ENCODE results near the gene TRAPPC14.

TRAPPC14 gene

DNA sequence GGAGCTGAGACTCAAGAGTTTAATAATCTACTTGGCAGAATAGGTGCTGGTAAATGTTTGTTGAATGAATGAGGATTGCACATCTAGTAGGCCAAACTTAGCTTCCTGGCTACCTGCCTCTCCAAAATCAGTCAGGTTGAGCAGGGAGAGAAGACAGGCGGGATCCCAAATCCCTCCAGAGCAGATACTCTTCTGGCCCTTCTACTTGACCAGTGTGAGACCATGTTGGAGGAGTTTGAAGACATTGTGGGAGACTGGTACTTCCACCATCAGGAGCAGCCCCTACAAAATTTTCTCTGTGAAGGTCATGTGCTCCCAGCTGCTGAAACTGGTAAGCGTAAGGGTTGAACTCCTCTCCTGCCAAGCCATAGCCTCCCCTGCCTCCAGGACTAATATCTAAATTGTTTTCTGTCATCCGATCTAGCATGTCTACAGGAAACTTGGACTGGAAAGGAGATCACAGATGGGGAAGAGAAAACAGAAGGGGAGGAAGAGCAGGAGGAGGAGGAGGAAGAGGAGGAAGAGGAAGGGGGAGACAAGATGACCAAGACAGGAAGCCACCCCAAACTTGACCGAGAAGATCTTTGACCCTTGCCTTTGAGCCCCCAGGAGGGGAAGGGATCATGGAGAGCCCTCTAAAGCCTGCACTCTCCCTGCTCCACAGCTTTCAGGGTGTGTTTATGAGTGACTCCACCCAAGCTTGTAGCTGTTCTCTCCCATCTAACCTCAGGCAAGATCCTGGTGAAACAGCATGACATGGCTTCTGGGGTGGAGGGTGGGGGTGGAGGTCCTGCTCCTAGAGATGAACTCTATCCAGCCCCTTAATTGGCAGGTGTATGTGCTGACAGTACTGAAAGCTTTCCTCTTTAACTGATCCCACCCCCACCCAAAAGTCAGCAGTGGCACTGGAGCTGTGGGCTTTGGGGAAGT, 34.0 kb downstream of the TRAPPC14 start:
- DNase-seq (ENCODE audit: low spot score): no peak

- DNase-seq (ENCODE audit: low spot score): no peak
Observed at GRCh38 chr7:100122568-100122967, 36.0 kb downstream of the TRAPPC14 start.

- DNase-seq (ENCODE audit: low spot score): no peak
Observed at GRCh38 chr7:100122067-100122466, 36.5 kb downstream of the TRAPPC14 start.

- DNase-seq (ENCODE audit: low spot score): no peak
Observed at GRCh38 chr7:100120733-100121036, 37.8 kb downstream of the TRAPPC14 start.

DNA sequence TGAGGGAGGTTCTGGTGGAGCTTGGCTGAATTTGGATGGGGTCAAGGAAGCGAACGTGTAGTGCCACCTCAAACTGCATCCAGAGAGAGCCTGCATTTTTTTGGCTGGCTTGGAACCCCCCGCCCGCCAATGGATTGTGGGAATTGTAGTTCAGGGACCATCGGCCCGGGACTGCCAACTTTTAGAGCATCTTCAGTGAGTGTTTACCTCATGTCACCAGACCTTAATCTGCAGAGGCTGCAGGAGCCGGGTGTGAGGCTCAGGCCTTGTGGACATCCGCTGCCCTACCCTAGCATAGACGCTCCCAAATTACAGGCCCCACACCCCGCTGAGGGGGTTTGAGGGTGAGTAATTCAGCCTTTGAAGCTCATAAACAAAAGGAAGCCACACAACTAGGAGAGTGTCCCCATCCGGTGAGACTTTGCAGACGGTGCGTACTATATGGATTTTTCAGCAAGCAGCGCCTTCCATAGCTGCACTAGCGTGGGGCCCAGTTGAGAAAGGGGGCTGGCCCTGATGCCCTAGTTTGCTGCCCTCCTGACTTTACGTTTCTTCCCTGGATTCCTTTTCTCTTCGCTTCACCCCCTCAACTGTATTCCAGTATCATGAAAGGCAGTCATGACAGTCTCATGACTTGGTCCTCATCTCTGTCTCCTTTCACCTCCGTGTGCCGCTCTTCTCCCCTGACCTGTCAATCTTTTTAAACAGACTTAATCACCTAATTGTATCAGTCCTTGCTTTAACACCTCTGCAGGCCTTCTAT, 38.4 kb downstream of the TRAPPC14 start:
- DNase-seq (ENCODE audit: low spot score): peak; percentile 91

- peak; percentile 98 for DNase-seq (ENCODE audit: low spot score)
Observed at GRCh38 chr7:100119072-100119969, 39.2 kb downstream of the TRAPPC14 start, which contains the start of the genes CNPY4 and TAF6. TSS of gene CNPY4 (plus strand) at chr7:100119634. CDS start at chr7:100119745, 111 bp downstream. TSS of gene TAF6 (minus strand) at chr7:100119358. CDS start at chr7:100114209, 5,149 bp downstream.

DNA sequence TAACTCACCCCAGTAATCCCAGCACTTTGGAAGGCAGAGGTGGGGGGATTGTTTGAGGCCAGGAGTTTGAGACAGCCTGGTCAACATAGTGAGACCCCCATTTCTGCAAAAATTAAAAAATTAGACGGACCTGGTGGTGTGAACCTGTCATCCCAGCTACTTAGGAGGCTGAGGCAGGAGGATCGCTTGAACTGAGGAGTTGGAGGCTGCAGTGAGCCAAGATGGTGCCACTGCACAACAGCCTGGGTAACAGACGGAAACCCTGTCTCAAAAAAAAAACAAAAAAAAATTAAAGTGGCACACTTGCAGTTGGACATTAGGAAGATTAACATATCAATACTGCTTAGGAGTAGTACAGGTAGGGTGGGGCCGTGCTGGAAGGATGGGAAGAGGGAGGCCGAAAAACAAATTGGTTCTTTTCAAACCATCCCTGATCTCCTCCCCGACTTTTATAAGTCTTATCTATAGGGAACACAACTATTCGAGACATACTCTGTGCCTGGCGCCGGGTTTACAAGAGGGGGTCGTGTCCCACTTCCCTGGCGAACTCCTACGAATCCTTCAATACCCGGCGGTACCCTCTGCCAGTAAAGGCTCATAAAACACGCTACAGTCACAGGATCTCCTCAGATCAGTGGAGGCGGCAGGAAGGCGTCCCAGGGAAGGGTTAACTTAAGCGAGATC, 40.0 kb downstream of the TRAPPC14 start:
- no peak for DNase-seq (ENCODE audit: low spot score)

- DNase-seq (ENCODE audit: low spot score): no peak
Observed at GRCh38 chr7:100115026-100115425, 43.5 kb downstream of the TRAPPC14 start.

DNA sequence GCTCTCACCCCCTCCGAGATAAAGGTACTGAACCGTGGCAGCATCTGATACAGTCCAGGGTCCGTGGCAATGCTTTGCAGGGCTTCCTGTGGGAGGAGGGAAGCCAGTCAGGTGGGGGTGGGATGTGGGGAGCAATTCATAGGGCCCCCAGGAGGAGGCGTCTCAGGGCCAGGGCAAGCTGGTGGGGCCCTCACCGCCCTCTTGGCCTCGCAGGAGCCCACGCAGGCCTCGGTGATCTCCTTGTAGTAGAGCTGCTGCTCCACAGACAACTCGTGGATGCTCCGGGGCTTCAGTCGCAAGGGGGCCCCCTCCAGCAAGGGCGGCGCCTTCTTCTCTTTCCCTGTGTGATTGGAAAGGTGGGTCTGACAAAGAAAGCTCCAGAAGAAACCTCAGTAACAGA, 46.6 kb downstream of the TRAPPC14 start:
- no peak for DNase-seq (ENCODE audit: low spot score)

GRCh38 chr7:100111156-100111555, 47.4 kb downstream of the TRAPPC14 start:
- no peak for DNase-seq (ENCODE audit: low spot score)

GRCh38 chr7:100109521-100110163, 48.9 kb downstream of the TRAPPC14 start:
- no peak for DNase-seq (ENCODE audit: low spot score)

GRCh38 chr7:100107890-100108289, 50.6 kb downstream of the TRAPPC14 start:
- no peak for DNase-seq (ENCODE audit: low spot score)

DNA sequence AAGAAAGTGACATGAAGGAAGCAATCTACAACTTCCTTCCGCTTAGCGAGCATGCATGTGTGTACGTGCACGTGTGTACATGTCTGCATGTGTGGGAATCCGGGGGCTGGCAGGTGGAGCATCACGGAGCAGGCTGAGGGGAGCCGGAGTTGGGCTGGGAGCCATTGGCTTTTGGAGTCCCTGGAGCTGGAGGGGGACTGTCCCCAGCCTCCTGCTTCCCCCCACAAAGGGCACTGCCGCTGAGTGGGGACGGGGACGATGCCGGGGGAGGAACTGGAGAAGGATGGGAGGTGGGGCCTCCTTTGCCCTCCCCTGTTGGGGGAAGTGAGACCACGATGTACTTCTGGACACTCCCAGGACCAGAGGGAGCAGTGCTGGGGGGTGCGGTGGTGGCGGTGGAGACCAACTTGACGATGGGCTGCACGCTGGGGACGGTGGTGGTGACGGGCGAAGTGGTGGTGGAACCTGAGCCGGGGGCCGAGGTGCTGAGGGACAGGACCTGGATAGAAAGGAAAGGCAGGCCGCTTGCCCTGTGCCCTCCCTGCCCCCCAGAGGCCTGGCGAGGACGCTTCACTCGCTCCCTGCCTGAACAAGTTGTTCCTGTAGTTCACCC, 51.3 kb downstream of the TRAPPC14 start:
- DNase-seq (ENCODE audit: low spot score): no peak

- DNase-seq (ENCODE audit: low spot score): no peak
Observed at GRCh38 chr7:100106633-100107032, 51.9 kb downstream of the TRAPPC14 start.

- DNase-seq (ENCODE audit: low spot score): no peak
Observed at GRCh38 chr7:100105534-100105933, 53.0 kb downstream of the TRAPPC14 start.
